ENCODE measurements around the gene TGDS.

Gene TGDS

GRCh38 chr13:94557684-94558235 is 38.2 kb downstream of the TGDS start:
- DNase-seq (ENCODE audit: low read depth in 1 of 2, low spot score in 1 of 2) = no peak
- no peak overlapping the region for H3K4me3 ChIP-seq (replicated peaks; ENCODE audit: insufficient read depth, low read length)
- H3K27me3 ChIP-seq (ENCODE audit: insufficient read depth, poor library complexity, severe bottlenecking) = no peaks in the 10 kb centered on the region
- TF ChIP-seq CTCF (IDR thresholded peaks at IDR 0.05; ENCODE audit: insufficient read depth, low read length) (no peak), POLR2AphosphoS5 (IDR thresholded peaks at IDR 0.05; ENCODE audit: low read depth) (no peak), SPI1 (IDR thresholded peaks at IDR 0.05; ENCODE audit: borderline replicate concordance, low read depth) (no peak), REST (IDR thresholded peaks at IDR 0.05; ENCODE audit: insufficient replicate concordance, low read depth) (no peak), GABPA (IDR thresholded peaks at IDR 0.05; ENCODE audit: low read depth) (no peak)
- no peak overlapping the region for H3K27ac ChIP-seq (replicated peaks)

GRCh38 chr13:94556621-94557020 is 39.3 kb downstream of the TGDS start:
- H3K27me3 ChIP-seq (ENCODE audit: insufficient read depth, poor library complexity, severe bottlenecking) = no peaks in the 10 kb centered on the region
- no peak for TF ChIP-seq CTCF (IDR thresholded peaks at IDR 0.05; ENCODE audit: insufficient read depth, low read length)
- TF ChIP-seq GABPA (IDR thresholded peaks at IDR 0.05; ENCODE audit: low read depth) = no peak
- no peak for TF ChIP-seq REST (IDR thresholded peaks at IDR 0.05; ENCODE audit: insufficient replicate concordance, low read depth)
- no peak for TF ChIP-seq POLR2AphosphoS5 (IDR thresholded peaks at IDR 0.05; ENCODE audit: low read depth)
- no peak for DNase-seq (ENCODE audit: low read depth in 1 of 2, low spot score in 1 of 2)
- no peak overlapping the region for H3K27ac ChIP-seq (replicated peaks)
- H3K4me3 ChIP-seq (replicated peaks; ENCODE audit: insufficient read depth, low read length) = no peak overlapping the region

GRCh38 chr13:94556041-94556440 is 39.9 kb downstream of the TGDS start:
- no peak for DNase-seq (ENCODE audit: low read depth in 1 of 2, low spot score in 1 of 2)
- no peak overlapping the region for H3K4me3 ChIP-seq (replicated peaks; ENCODE audit: insufficient read depth, low read length)
- H3K27ac ChIP-seq (replicated peaks) = no peak overlapping the region
- no peaks in the 10 kb centered on the region for H3K27me3 ChIP-seq (ENCODE audit: insufficient read depth, poor library complexity, severe bottlenecking)
- TF ChIP-seq SPI1 (IDR thresholded peaks at IDR 0.05; ENCODE audit: borderline replicate concordance, low read depth) (no peak), POLR2AphosphoS5 (IDR thresholded peaks at IDR 0.05; ENCODE audit: low read depth) (no peak), CTCF (IDR thresholded peaks at IDR 0.05; ENCODE audit: insufficient read depth, low read length) (no peak), REST (IDR thresholded peaks at IDR 0.05; ENCODE audit: insufficient replicate concordance, low read depth) (no peak), GABPA (IDR thresholded peaks at IDR 0.05; ENCODE audit: low read depth) (no peak)
